Endothelial cell of umbilical vein (primary cell): Measurements from ENCODE around the gene EYS. TPM values are rescaled to one million over a fixed set of nuclear protein-coding genes. Genes with fewer than 3 reads are reported as not detected.
"Not testable (repeated sequence)": the region's sequence is repeated elsewhere in the genome, so short reads cannot be mapped to it uniquely, and the experiment has no call there.

ENCODE experiments used
- BruUV-seq: library from RNA; stranded (reverse); fragments of 400-500 nt; replicated peaks from 2 replicates; lab custom pipeline; 2021; lab: Mats Ljungman, UMichigan
- CTCF ChIA-PET: fragments of 300-600, 350-600 bp; sonication (Branson Sonifier 250); formaldehyde crosslinking; loops from one replicate; lab custom pipeline; 2021; ENCODE audit warnings: antibody characterized with exemption, inconsistent platforms; lab: Charles Lee
- POLR2A ChIA-PET: fragments of 300-600, 350-600 bp; sonication (Branson Sonifier 250); formaldehyde crosslinking; loops from one replicate; lab custom pipeline; 2021; ENCODE audit warnings: antibody characterized with exemption, inconsistent platforms; lab: Charles Lee
- DNase-seq: peaks from one replicate; pipeline ENCODE4 v3.0.0-alpha.2; 2011; ENCODE audit warnings: low read depth, low spot score
- FAIRE-seq: peaks from 2 replicates; lab custom pipeline; 2011; peaks lifted over from hg19 to GRCh38; lab: Jason Lieb, UNC
- H2AFZ ChIP-seq: 2 replicates; pipeline ENCODE4 v1.6.0; 2012; ENCODE audit warnings: low read depth, low read length, control low read depth, inconsistent platforms
- H3K27ac ChIP-seq: 2 replicates; pipeline ENCODE4 v1.5.1; 2011; ENCODE audit warnings: low read depth, mild to moderate bottlenecking, control low read depth, low read length, moderate library complexity; ENCODE audit not compliant: insufficient read depth
- H3K27me3 ChIP-seq, 2 experiments: 2 replicates each; pipeline versions ENCODE4 v1.6.0 to v1.6.1; 2011; ENCODE audit warnings: low read length in 2 of 2, mixed read lengths in 1 of 2; ENCODE audit not compliant: control insufficient read depth in 2 of 2, insufficient read depth in 2 of 2
- H3K36me3 ChIP-seq, 2 experiments: 2 replicates in 1 of 2; 3 replicates in 1 of 2; pipeline ENCODE4 v1.5.1; 2011; ENCODE audit warnings: low read length in 2 of 2, mild to moderate bottlenecking in 1 of 2, moderate library complexity in 1 of 2; ENCODE audit not compliant: control insufficient read depth in 2 of 2, insufficient read depth in 2 of 2; ENCODE audit errors: extremely low read depth in 1 of 2
- H3K4me1 ChIP-seq: 3 replicates; pipeline ENCODE4 v1.5.1; 2011; ENCODE audit warnings: mild to moderate bottlenecking, low read length; ENCODE audit not compliant: control insufficient read depth, insufficient read depth; ENCODE audit errors: extremely low read depth
- H3K4me2 ChIP-seq: 2 replicates; pipeline ENCODE4 v1.6.1; 2011; ENCODE audit warnings: low read length, control low read depth, mixed read lengths; ENCODE audit not compliant: insufficient read depth
- H3K4me3 ChIP-seq, 3 experiments: fragments of 200-600 bp in 1 of 3; sonication (generic), shearing (Covaris generic) in 1 of 3; replicated peaks in 1 of 3; 2 replicates each; pipeline ENCODE4 v1.5.1; 2011 to 2016; ENCODE audit warnings: control low read depth in 3 of 3, low read length in 3 of 3, mild to moderate bottlenecking in 2 of 3, inconsistent platforms in 1 of 3, low read depth in 1 of 3, moderate library complexity in 1 of 3; ENCODE audit not compliant: insufficient read depth in 1 of 3
- H3K79me2 ChIP-seq: 2 replicates; pipeline ENCODE4 v1.6.0; 2012; ENCODE audit warnings: low read length, inconsistent platforms; ENCODE audit not compliant: control insufficient read depth, insufficient read depth
- H3K9ac ChIP-seq: replicated peaks from 2 replicates; pipeline ENCODE3; 2011; ENCODE audit warnings: low read length, control low read depth; ENCODE audit not compliant: insufficient read depth; ENCODE audit errors: extremely low read depth
- H3K9me1 ChIP-seq: replicated peaks from 3 replicates; pipeline ENCODE4 v1.6.0; 2011; ENCODE audit warnings: mild to moderate bottlenecking, low read length; ENCODE audit not compliant: control insufficient read depth, insufficient read depth; ENCODE audit errors: extremely low read depth
- H3K9me3 ChIP-seq: replicated peaks from 2 replicates; pipeline ENCODE4 v1.5.1; 2012; ENCODE audit warnings: low read length, inconsistent platforms; ENCODE audit not compliant: control insufficient read depth, insufficient read depth
- H4K20me1 ChIP-seq: replicated peaks from 2 replicates; pipeline ENCODE3; 2011; ENCODE audit warnings: mild to moderate bottlenecking, low read length; ENCODE audit not compliant: control insufficient read depth, insufficient read depth; ENCODE audit errors: extremely low read depth
- dilution Hi-C: fragments of 300-500 bp; cut with MboI; formaldehyde crosslinking; loops from one replicate; pipeline ENCODE4 v1.15.0; 2019; ENCODE audit warnings: low sequenced_read_pairs; ENCODE audit not compliant: extremely low pct_ligation_motif_present
- intact Hi-C: fragments of 100-400 bp; cut with micrococcal nuclease; formaldehyde crosslinking; loops from one replicate; pipeline ENCODE4 v1.10.0; 2022
- polyA plus RNA-seq, 4 experiments: library from polyadenylated mRNA; depleted of rRNA in 3 of 4; stranded (reverse) in 3 of 4; unstranded in 1 of 4; fragments of >200 nt; gene quantifications; 2 replicates each; pipeline versions ENCODE4 v1.2.1 to v1.2.3, GENCODE V29; 2011 to 2012; ENCODE audit warnings: missing spikeins in 1 of 4
- total RNA-seq: library from RNA; stranded (reverse); gene quantifications from 2 replicates; pipeline ENCODE4 v1.2.3, GENCODE V29; 2021
- TF ChIP-seq, protein P1 (sequence below), 2 donors: IDR thresholded peaks; 1 replicate in 1 of 2; 2 replicates in 1 of 2; pipeline ENCODE4 v1.5.1; 2011; ENCODE audit warnings: low read length in 2 of 2, mild to moderate bottlenecking in 2 of 2, moderate library complexity in 2 of 2, control low read depth in 1 of 2, inconsistent platforms in 1 of 2, low read depth in 1 of 2; ENCODE audit not compliant: insufficient read depth in 1 of 2; ENCODE audit errors: extremely low read depth in 1 of 2

Gene EYS
- total and polyA plus RNA-seq, 2 donors (not counting 3 experiments of a cell fraction or from before 2014, with no cell fraction given), result 0.01 to 0.27 TPM

DNA sequence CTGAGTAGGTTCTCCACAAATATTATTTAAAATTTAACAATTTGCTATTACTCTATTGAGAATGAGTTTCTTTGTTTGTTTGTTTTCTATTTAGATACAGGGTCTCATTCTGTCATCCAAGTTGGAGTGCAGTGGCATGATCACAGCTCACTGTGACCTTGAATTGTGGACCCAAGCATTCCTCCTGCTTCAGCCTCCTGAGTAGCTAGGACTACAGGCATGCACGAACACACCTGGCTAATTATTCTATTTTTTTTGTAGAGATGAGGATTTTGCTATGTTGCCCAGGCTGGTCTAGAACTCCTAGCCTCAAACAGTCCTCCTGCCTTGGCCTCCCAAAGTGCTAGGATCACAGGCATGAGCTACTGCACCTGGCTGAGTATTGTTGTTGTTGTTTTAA lies 1949.2 kb downstream of the EYS start:
- dilution Hi-C loops, result no loop called here
- Histone ChIP-seq H3K4me1 (no peaks in the 10 kb centered on the region), H3K9me1 (no peaks in the 10 kb centered on the region), H3K27me3 (no peaks in the 10 kb centered on the region), H2AFZ (no peak overlapping the region), H3K79me2 (no peaks in the 10 kb centered on the region), H3K36me3 (no peaks in the 10 kb centered on the region), H3K9ac (no peak overlapping the region), H3K27ac (no peak overlapping the region), H4K20me1 (no peaks in the 10 kb centered on the region), H3K4me2 (no peak overlapping the region), H3K9me3 (no peaks in the 10 kb centered on the region), H3K4me3 (no peak overlapping the region)
- DNase-seq (no peak), FAIRE-seq (no peak)
- CTCF ChIA-PET, result interaction anchor here (1.6 to 6.9 kb wide), 2 partner anchors 159 to 406 kb away, joined by 6 to 61 read pairs; no protein-coding TSS in a partner anchor
- intact Hi-C loops, result no loop called here
- no TSS peak for BruUV-seq
- POLR2A ChIA-PET, result no interaction called here
- TF ChIP-seq, protein P1, sequence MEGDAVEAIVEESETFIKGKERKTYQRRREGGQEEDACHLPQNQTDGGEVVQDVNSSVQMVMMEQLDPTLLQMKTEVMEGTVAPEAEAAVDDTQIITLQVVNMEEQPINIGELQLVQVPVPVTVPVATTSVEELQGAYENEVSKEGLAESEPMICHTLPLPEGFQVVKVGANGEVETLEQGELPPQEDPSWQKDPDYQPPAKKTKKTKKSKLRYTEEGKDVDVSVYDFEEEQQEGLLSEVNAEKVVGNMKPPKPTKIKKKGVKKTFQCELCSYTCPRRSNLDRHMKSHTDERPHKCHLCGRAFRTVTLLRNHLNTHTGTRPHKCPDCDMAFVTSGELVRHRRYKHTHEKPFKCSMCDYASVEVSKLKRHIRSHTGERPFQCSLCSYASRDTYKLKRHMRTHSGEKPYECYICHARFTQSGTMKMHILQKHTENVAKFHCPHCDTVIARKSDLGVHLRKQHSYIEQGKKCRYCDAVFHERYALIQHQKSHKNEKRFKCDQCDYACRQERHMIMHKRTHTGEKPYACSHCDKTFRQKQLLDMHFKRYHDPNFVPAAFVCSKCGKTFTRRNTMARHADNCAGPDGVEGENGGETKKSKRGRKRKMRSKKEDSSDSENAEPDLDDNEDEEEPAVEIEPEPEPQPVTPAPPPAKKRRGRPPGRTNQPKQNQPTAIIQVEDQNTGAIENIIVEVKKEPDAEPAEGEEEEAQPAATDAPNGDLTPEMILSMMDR (IDR thresholded peaks at IDR 0.05; ENCODE audit: extremely low read depth in 1 of 2, insufficient read depth in 1 of 2, low read depth in 1 of 2, low read length in 2 of 2), result no peak

DNA sequence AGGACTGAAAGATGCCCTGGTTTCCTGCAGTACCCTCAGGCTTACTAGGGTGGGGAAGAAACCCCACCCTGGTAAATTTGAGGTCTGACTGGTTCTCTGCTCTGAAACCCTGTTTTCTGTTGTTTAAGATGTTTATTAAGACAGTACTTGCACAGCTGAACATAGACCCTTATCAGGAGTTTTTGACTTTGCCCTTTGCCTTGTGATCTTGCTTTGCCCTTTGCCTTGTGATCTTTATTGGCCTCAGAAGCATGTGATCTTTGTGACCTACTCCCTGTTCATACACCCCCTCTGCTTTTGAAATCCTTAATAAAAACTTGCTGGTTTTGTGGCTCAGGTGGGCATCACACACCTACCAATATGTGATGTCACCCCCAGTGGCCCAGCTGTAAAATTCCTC lies 1949.8 kb downstream of the EYS start:
- FAIRE-seq, DNase-seq, H3K9ac ChIP-seq, BruUV-seq, intact Hi-C loops, H3K79me2 ChIP-seq, H3K4me2 ChIP-seq, H3K27me3 ChIP-seq, H4K20me1 ChIP-seq, H3K4me1 ChIP-seq, H2AFZ ChIP-seq, dilution Hi-C loops, H3K27ac ChIP-seq, H3K9me3 ChIP-seq, H3K36me3 ChIP-seq, H3K9me1 ChIP-seq, H3K4me3 ChIP-seq, POLR2A ChIA-PET: not testable (repeated sequence)
- CTCF ChIA-PET, result interaction anchor here (6.9 kb wide), 1 partner anchor 159 kb away, joined by 61 read pairs; no protein-coding TSS in a partner anchor
